HG03066 (cell line): ENCODE measurements around the gene ARMC5.
"Not testable (repeated sequence)": the region's sequence is repeated elsewhere in the genome, so short reads cannot be mapped to it uniquely, and the experiment has no call there.

Experiments used
- ATAC-seq: cut with Tn5 transposase; IDR thresholded peaks from one replicate; pipeline ENCODE4 v1.9.1; 2021; ENCODE audit warnings: low read depth; ENCODE audit not compliant: unreplicated experiment

The ARMC5 gene

DNA sequence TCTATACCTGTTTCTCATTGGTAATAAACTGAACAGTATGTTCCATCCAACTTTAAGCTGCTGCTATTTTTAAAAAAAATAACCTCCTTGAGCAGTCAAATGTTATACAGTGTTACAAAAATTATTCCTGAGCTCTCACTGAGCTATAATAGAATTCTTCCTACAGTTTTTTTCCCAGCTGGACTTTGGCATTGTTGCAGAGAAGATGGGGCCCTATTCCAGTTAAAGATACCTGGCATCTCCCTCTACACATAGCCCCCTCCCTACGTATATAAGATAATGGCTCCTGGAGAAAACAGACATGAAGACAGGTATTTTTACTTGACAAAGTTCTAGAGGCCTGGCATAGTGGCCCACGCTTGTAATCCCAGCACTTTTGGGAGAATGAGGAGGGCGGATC lies 29.5 kb upstream of the ARMC5 start:
- ATAC-seq, result no peak

DNA sequence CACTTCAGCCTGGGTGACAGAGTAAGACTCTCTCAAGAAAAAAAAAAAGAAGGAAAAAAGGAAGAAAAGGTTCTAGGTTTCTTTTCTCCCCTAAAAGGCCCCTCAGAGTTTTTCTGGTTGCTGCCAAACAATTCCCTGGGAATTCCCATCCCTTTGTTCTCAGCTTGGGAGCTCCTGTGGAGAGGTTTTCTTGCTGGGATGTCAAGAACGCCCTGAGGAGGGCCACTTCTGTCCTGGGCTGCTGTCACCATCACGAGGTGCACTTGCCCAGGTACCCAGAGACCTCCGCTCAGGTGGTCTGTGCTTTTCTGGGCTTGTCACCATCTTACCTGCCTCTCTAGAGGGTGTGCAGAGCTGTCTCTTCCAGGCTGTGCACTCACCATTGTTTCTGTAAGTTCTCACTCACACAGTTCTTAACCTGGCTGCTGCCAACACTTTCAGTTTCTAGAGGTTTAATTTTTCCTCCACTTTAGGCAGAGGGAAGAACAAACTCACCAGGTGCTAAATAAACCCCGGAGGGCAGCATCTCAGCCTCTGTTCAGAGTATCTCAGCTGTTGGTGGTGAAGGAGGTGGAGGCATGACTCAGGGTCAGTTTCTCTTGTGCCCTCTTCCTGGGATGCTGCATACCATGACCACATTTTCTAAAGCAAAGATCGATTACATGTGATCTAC lies 28.8 kb upstream of the ARMC5 start:
- ATAC-seq, result no peak

DNA sequence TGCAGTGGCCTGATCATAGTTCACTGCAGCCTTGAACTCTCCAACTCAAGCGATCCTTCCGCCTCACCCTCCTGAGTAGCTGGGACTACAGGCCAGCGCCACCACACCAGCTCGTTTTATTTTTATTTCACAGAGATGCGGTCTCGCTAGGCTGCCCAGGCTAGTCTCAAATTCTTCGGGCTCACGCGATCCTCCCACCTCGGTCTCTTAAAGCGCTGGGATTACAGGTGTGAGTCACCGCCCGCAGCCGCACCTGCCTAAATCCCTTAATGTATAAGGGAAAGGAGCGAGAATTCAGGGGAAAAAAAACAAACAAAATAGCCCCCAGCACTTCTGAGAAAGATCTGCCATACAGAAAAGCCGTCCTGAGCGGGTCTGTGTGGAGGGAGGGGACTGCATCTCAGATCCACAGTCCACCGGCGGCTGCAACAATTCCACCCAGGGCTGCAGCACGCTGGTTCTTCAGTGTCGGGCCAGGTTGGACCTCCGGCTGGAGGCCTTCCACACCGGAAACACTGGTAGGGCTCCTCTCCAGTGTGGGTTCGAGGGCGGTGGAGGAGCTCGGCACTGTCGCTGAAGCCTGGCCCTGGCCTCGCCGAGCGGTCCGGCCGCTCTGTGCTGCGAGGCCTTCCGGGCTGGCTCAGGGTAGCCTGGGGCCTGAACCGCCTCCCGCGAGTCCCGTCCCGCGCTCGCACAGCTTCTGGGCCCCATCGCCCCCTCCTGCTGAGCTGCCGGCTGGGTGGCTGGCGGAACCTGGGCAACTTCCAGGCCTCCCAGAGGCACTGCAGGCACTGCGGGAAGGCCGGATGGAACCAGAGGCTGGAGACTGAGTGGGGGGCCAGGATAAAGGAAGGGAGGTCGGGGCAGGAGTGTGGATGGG lies 23.7 kb upstream of the ARMC5 start:
- ATAC-seq, result no peak

DNA sequence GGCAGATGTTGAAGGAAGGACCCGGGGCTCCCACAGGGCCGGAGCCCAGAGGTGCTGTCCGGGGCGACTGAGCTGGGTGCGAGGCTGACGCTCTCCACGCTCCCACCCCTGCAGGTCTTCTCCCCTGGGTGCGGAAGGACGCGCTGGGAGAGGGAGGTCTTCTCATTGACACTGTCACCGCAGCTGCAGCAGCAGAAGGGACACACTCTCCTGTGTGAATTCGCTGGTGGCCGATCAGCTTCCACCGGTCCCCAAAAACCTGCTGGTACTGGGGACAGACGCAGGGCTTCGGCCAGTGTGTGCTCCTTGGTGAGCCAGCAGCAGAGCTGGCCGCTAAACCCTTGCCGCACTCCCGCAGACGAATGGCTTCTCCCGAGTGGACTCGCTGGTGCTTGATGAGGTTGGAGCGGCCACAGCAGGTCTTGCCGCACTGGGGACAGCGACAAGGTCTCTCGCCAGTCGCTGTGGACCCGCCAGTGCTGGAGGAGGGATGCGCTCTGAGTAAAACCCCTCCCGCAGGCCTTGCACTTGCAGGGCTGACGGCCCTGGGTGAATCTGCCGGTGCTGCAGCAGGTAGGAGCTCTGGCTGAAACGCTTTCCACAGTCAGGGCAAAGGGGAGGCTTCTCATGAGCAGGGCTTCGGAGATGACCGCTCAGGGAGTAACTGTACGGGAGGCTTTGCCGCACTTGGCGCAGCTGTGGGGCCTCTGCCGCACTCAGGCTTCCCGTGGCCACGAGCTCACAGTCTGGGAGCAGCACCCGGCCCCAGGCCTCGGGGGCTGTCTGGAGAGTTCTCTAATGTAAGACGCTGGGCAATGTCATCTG lies 22.9 kb upstream of the ARMC5 start:
- ATAC-seq, result no peak

GRCh38 chr16:31438414-31438813 lies 20.9 kb upstream of the ARMC5 start:
- no peak for ATAC-seq

GRCh38 chr16:31439023-31439422 lies 20.3 kb upstream of the ARMC5 start:
- ATAC-seq, result not testable (repeated sequence)

- no peak for ATAC-seq
These were observed 19.8 kb upstream of the ARMC5 start for GRCh38 chr16:31439519-31439918.

DNA sequence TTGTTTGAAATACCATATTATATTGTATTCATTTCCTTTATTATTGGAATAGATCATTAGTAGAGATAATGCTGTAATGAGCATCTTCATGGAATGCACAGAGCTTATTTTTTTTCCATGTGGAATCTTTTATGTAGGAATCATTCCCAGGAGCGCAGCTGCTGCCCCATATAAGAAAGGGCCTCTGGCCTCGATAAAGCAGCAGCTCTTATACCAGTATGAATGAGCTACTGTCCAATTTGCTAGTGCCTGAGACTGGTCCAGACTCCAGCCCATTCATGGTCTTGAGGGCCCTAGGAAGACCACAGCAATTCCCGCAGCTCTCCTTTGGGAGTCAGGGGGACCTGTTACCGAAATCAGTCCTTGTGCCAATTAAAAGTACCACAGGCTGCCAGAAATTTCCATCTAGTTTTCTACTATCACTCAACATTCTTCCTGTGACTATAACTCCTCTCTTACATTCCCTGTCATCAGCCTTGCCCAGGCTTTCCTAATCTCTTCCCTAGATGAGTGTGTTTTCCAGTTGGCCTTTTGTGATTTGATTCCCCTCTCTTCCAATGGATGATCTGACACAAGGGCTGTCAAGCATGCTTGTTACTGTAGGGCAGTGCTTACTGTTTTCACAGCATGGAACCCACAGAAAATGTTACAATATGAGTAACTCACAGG lies 18.7 kb upstream of the ARMC5 start:
- no peak for ATAC-seq

DNA sequence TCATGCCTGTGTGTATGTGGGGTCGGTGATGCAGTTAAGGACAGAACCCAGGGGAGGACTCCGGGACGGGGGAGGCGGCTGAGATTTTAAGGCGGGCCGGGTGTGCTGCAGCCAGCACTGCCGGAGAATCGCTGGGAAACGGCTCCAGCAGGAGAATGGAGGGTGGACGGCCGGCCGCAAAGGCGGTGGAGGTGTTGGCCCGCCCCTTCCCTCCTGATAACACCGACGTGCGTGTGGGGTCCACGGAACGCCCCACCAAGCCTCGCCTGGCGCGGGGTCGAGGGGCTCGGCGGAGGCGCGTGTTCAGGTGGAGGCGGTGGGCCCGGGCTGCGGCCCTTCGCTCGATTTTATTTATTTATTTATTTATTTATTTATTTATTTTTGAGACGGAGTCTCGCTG lies 17.3 kb upstream of the ARMC5 start:
- ATAC-seq, result no peak

GRCh38 chr16:31445931-31446330 lies 13.4 kb upstream of the ARMC5 start:
- not testable (repeated sequence) for ATAC-seq

- no peak for ATAC-seq
These were observed 8.1 kb upstream of the ARMC5 start for GRCh38 chr16:31451201-31451600.

DNA sequence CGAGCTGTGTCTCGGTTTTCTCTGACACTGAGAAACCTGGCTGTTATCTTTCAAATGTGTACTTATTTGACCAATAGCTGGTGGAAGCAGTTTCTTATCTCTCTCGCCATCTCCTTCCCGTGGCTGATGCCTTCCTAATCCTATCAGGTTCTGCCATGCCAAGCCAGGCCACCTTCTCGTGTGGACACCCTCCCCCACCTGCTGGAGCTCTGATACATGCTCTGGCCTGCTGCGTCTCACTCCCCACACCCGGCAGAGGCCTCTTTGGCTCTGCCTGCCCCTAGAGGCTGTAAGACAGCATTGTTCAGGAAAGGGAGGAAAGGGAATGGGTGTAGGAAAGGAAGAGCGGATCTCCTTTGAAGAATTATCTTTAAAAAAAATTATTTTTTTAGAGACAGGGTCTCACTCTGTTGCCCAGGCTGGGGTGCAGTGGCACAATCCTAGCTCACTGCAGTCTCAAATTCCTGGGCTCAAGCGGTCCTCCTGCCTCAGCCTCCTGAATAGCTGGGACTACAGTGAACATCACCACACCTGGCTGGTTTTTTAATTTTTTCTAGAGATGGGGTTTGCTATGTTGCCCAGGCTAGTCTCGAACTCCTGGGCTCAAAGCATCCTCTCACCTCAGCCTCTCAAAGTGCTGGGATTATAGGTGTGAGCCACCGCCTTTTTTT lies 7.5 kb upstream of the ARMC5 start:
- ATAC-seq, result no peak

DNA sequence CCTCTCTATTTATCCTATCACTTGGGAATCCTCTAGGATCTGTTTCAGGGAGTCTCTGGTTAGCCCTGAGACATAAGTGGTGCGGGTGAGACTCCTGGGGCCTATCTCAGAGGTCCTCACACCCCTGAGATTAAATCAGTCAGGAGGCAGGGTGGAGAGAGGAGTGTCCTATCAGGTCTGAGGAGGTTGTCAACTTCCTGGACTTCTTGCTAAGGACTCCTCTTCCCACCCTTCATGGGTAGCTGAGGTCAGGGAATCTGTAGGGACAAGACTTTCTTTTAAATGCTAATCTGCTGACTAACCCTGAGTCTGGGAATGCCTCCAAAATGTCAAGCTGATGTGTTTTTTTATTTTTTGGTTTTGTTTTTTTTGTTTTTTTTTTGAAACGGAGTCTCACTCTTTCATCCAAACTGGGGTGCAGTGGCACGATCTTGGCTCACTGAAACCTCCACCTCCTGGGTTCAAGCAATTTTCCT lies 6.6 kb upstream of the ARMC5 start:
- ATAC-seq, result no peak

GRCh38 chr16:31453255-31454204 lies 5.8 kb upstream of the ARMC5 start:
- no peak for ATAC-seq

- ATAC-seq, result no peak
These were observed 3.5 kb upstream of the ARMC5 start for GRCh38 chr16:31455601-31456314.

DNA sequence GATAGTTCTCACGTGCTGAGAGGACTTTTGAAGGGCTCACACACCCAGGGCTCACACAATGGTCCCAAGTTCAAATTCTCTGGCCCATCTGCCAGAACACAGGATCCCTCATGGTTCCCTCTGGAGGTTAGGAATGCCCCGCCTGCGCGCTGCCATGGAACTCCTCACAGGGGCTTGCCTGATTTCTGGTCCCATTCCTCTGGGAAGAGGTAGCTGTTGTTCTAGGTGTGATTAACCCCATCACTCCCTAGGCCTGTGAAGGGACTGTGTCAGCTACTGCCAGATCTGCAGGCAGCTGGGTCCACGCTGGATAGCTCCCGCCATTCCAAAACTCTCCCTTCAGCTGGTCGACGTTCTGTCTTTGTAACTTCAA lies 2.3 kb upstream of the ARMC5 start:
- ATAC-seq, result no peak

DNA sequence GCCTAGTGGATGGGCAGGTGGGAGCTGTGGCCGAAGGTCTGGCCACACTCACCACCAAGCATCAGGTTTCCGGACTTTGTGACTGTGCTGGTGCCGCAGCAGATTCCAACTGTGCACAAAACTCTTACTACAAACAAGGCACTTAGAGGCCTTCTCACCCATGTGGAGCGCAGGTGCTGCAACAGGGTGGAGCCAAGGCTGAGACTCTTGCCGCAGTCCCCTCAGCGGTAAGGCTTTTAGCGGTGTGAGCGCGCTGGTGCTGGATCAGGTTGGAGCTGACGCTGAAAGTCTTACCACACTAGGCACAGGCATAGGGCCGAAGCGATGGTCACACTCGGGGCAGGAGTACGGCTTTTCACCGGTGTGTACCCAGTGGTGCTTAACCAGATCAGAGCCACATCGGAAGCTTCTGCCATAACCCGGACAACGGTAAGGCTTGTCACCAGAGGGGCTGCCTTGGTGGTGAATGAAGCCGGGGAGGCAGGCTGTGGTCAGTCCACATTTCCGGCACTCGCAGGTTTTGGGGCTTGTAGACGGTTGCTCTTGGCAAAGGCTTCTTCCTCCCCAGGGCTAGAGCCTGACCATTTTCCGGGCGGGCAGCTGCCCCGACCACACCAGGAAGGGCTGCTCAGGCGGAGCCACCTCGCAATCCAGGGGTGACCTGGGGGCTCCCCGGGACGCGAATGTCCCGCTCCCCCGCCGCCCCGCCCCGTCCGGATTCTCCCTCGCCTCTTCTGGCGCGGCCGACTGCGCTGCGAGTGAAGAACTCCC lies 1.0 kb upstream of the ARMC5 start:
- no peak for ATAC-seq
